Right kidney (tissue), 9 donors: Measurements from ENCODE around the gene ANAPC16.

Source experiments
- DNase-seq: peaks from one replicate; pipeline ENCODE4 v3.0.0-alpha.2; 2016
- long read RNA-seq, 8 donors: transcript quantifications; one replicate each; lab custom pipeline, GENCODE V29; 2026

Gene ANAPC16
- long read RNA-seq, donor 1, transcript ANAPC16-203 (3 exons, 734 nt), result minor isoform, 13 of 230 reads
- long read RNA-seq, donor 1, transcript ANAPC16-201 (4 exons, 3,195 nt), result major isoform, 68 of 230 reads
- long read RNA-seq, donor 1, partial matches to known transcripts, result 99 of 230 reads
- long read RNA-seq, donor 1, other reads (novel, unspliced or antisense), result 45 of 230 reads
- long read RNA-seq, donor 2, transcript ANAPC16-201 (4 exons, 3,195 nt), result major isoform, 45 of 100 reads
- long read RNA-seq, donor 2, transcript ANAPC16-203 (3 exons, 734 nt), result minor isoform, 10 of 100 reads
- long read RNA-seq, donor 2, partial matches to known transcripts, result 0 of 100 reads
- long read RNA-seq, donor 2, other reads (novel, unspliced or antisense), result 39 of 100 reads
- long read RNA-seq, donor 3, transcript ANAPC16-201 (4 exons, 3,195 nt), result major isoform, 19 of 60 reads
- long read RNA-seq, donor 3, partial matches to known transcripts, result 14 of 60 reads
- long read RNA-seq, donor 3, other reads (novel, unspliced or antisense), result 20 of 60 reads
- long read RNA-seq, donor 4, transcript ANAPC16-201 (4 exons, 3,195 nt), result major isoform, 57 of 120 reads
- long read RNA-seq, donor 4, transcript ANAPC16-203 (3 exons, 734 nt), result minor isoform, 13 of 120 reads
- long read RNA-seq, donor 4, partial matches to known transcripts, result 6 of 120 reads
- long read RNA-seq, donor 4, other reads (novel, unspliced or antisense), result 40 of 120 reads
- long read RNA-seq, donor 5, transcript ANAPC16-205 (5 exons, 3,567 nt), result minor isoform, 5 of 200 reads
- long read RNA-seq, donor 5, transcript ANAPC16-201 (4 exons, 3,195 nt), result major isoform, 49 of 200 reads
- long read RNA-seq, donor 5, transcript ANAPC16-203 (3 exons, 734 nt), result minor isoform, 15 of 200 reads
- long read RNA-seq, donor 5, partial matches to known transcripts, result 86 of 200 reads
- long read RNA-seq, donor 5, other reads (novel, unspliced or antisense), result 42 of 200 reads
- long read RNA-seq, donor 6, transcript ANAPC16-201 (4 exons, 3,195 nt), result major isoform, 58 of 220 reads
- long read RNA-seq, donor 6, partial matches to known transcripts, result 97 of 220 reads
- long read RNA-seq, donor 6, other reads (novel, unspliced or antisense), result 56 of 220 reads
- long read RNA-seq, donor 7, transcript ANAPC16-201 (4 exons, 3,195 nt), result major isoform, 66 of 321 reads
- long read RNA-seq, donor 7, transcript ANAPC16-203 (3 exons, 734 nt), result minor isoform, 14 of 321 reads
- long read RNA-seq, donor 7, partial matches to known transcripts, result 176 of 321 reads
- long read RNA-seq, donor 7, other reads (novel, unspliced or antisense), result 60 of 321 reads
- long read RNA-seq, donor 8, transcript ANAPC16-201 (4 exons, 3,195 nt), result major isoform, 46 of 119 reads
- long read RNA-seq, donor 8, transcript ANAPC16-203 (3 exons, 734 nt), result minor isoform, 11 of 119 reads
- long read RNA-seq, donor 8, partial matches to known transcripts, result 17 of 119 reads
- long read RNA-seq, donor 8, other reads (novel, unspliced or antisense), result 39 of 119 reads

- DNase-seq, result peak; percentile 99
Measured at GRCh38 chr10:72215611-72216549, at the start of gene ANAPC16, which contains the start of gene ASCC1. TSS of gene ANAPC16 (plus strand) at chr10:72216012. CDS start at chr10:72223915, 7,903 bp downstream. TSS of gene ASCC1 (minus strand) at chr10:72216276. CDS start at chr10:72213298, 2,978 bp downstream.

- no peak for DNase-seq
Measured at GRCh38 chr10:72167118-72167517, 48.7 kb upstream of the ANAPC16 start.

GRCh38 chr10:72170263-72170662, 45.5 kb upstream of the ANAPC16 start:
- DNase-seq, result no peak

GRCh38 chr10:72170733-72171132, 45.1 kb upstream of the ANAPC16 start:
- DNase-seq, result no peak

- DNase-seq, result no peak
Measured at GRCh38 chr10:72171175-72171630, 44.6 kb upstream of the ANAPC16 start.

- no peak for DNase-seq
Measured at GRCh38 chr10:72173262-72173618, 42.6 kb upstream of the ANAPC16 start.

GRCh38 chr10:72173619-72174296, 42.1 kb upstream of the ANAPC16 start:
- DNase-seq, result no peak

- no peak for DNase-seq
Measured at GRCh38 chr10:72174297-72174662, 41.5 kb upstream of the ANAPC16 start.

- DNase-seq, result no peak
Measured at GRCh38 chr10:72175149-72175548, 40.7 kb upstream of the ANAPC16 start.

GRCh38 chr10:72176701-72177100, 39.1 kb upstream of the ANAPC16 start:
- no peak for DNase-seq

- DNase-seq, result no peak
Measured at GRCh38 chr10:72177454-72177853, 38.4 kb upstream of the ANAPC16 start.

- DNase-seq, result no peak
Measured at GRCh38 chr10:72184156-72184555, 31.7 kb upstream of the ANAPC16 start.

- DNase-seq, result no peak
Measured at GRCh38 chr10:72186258-72186981, 29.4 kb upstream of the ANAPC16 start.

GRCh38 chr10:72186982-72187330, 28.9 kb upstream of the ANAPC16 start:
- DNase-seq, result no peak

GRCh38 chr10:72194949-72195348, 20.9 kb upstream of the ANAPC16 start:
- DNase-seq, result no peak

GRCh38 chr10:72200883-72201282, 14.9 kb upstream of the ANAPC16 start:
- DNase-seq, result no peak

GRCh38 chr10:72201293-72201692, 14.5 kb upstream of the ANAPC16 start:
- no peak for DNase-seq

- no peak for DNase-seq
Measured at GRCh38 chr10:72204296-72204695, 11.5 kb upstream of the ANAPC16 start.

- DNase-seq, result no peak
Measured at GRCh38 chr10:72204724-72205123, 11.1 kb upstream of the ANAPC16 start.
